IMR-90 (cell line): ENCODE measurements around the gene ENPP7. TPM values are rescaled to one million over a fixed set of nuclear protein-coding genes. Genes with fewer than 3 reads are reported as not detected.

Experiments used
- ATAC-seq: fragments of 200-7000 bp; cut with Tn5 transposase; 2 replicates; pipeline ENCODE4 v1.9.1; 2020; ENCODE audit warnings: low read depth, mild to moderate bottlenecking, moderate library complexity
- BruUV-seq: library from RNA; stranded (reverse); fragments of 400-500 nt; replicated peaks from 2 replicates; lab custom pipeline; 2021; lab: Mats Ljungman, UMichigan
- CTCF ChIA-PET: fragments of 300-600 bp; formaldehyde crosslinking; extraction: SDS; loops from one replicate; lab custom pipeline; 2021; ENCODE audit warnings: antibody characterized with exemption; lab: Yijun Ruan, JAX
- POLR2A ChIA-PET: fragments of 300-600 bp; sonication (Branson Sonifier 250); formaldehyde crosslinking; loops from one replicate; lab custom pipeline; 2022; ENCODE audit warnings: antibody characterized with exemption; ENCODE audit not compliant: unreplicated experiment; lab: Charles Lee
- DNase-seq: peaks from one replicate; pipeline ENCODE4 v3.0.0; 2013
- H2AFZ ChIP-seq: replicated peaks from 2 replicates; pipeline ENCODE3; 2013; ENCODE audit warnings: low read length, mild to moderate bottlenecking; ENCODE audit not compliant: poor library complexity
- H2AK5ac ChIP-seq: 2 replicates; pipeline ENCODE4 v1.6.1; 2013; ENCODE audit warnings: low read depth, low read length, inconsistent platforms
- H2AK9ac ChIP-seq: replicated peaks from 2 replicates; pipeline ENCODE3; 2013; ENCODE audit warnings: mild to moderate bottlenecking, low read depth, low read length, moderate library complexity; ENCODE audit not compliant: poor library complexity
- H2BK120ac ChIP-seq: 2 replicates; pipeline ENCODE4 v1.6.1; 2013; ENCODE audit warnings: low read depth, low read length, inconsistent platforms
- H2BK15ac ChIP-seq: 3 replicates; pipeline ENCODE4 v1.6.1; 2013; ENCODE audit warnings: low read depth, low read length, inconsistent platforms
- H2BK20ac ChIP-seq: 2 replicates; pipeline ENCODE4 v1.6.1; 2013; ENCODE audit warnings: low read depth, mild to moderate bottlenecking, inconsistent platforms, low read length, moderate library complexity
- H2BK5ac ChIP-seq: 2 replicates; pipeline ENCODE4 v1.6.1; 2013; ENCODE audit warnings: mild to moderate bottlenecking, low read depth, low read length, inconsistent platforms; ENCODE audit not compliant: poor library complexity, severe bottlenecking
- H3K14ac ChIP-seq: replicated peaks from 2 replicates; pipeline ENCODE4 v1.6.1; 2013; ENCODE audit warnings: low read depth, low read length, inconsistent platforms
- H3K18ac ChIP-seq: 2 replicates; pipeline ENCODE4 v1.6.1; 2013; ENCODE audit warnings: low read depth, low read length, control low read depth
- H3K23ac ChIP-seq: 2 replicates; pipeline ENCODE4 v1.6.1; 2013; ENCODE audit warnings: low read depth, low read length, inconsistent platforms
- H3K27ac ChIP-seq: 2 replicates; pipeline ENCODE4 v1.5.1; 2013; ENCODE audit warnings: mild to moderate bottlenecking, control low read depth, low read length; ENCODE audit not compliant: insufficient read depth
- H3K27me3 ChIP-seq: 2 replicates; pipeline ENCODE4 v1.6.1; 2013; ENCODE audit warnings: low read length; ENCODE audit not compliant: control insufficient read depth, insufficient read depth
- H3K36me3 ChIP-seq: 2 replicates; pipeline ENCODE4 v1.6.1; 2013; ENCODE audit warnings: low read length, mixed read lengths; ENCODE audit not compliant: control insufficient read depth, insufficient read depth
- H3K4ac ChIP-seq: 2 replicates; pipeline ENCODE4 v1.6.1; 2013; ENCODE audit warnings: low read depth, low read length, inconsistent platforms
- H3K4me1 ChIP-seq: 2 replicates; pipeline ENCODE4 v1.6.1; 2013; ENCODE audit warnings: low read length, mixed read lengths; ENCODE audit not compliant: control insufficient read depth, insufficient read depth
- H3K4me2 ChIP-seq: 2 replicates; pipeline ENCODE4 v1.6.1; 2013; ENCODE audit warnings: low read depth, mild to moderate bottlenecking, control low read depth, low read length, moderate library complexity
- H3K4me3 ChIP-seq: 2 replicates; pipeline ENCODE4 v1.5.1; 2013; ENCODE audit warnings: low read depth, mild to moderate bottlenecking, control low read depth, low read length, moderate library complexity; ENCODE audit not compliant: insufficient read depth
- H3K56ac ChIP-seq: 2 replicates; pipeline ENCODE4 v1.6.1; 2013; ENCODE audit warnings: low read length, inconsistent platforms; ENCODE audit not compliant: insufficient read depth; ENCODE audit errors: extremely low read depth
- H3K79me1 ChIP-seq, 2 experiments: 2 replicates each; pipeline ENCODE4 v1.6.1; 2013; ENCODE audit warnings: low read length in 2 of 2, inconsistent platforms in 1 of 2, low read depth in 1 of 2
- H3K9ac ChIP-seq: 2 replicates; pipeline ENCODE4 v1.6.1; 2013; ENCODE audit warnings: low read depth, low read length, control low read depth
- H3K9me1 ChIP-seq: 2 replicates; pipeline ENCODE4 v1.6.1; 2013; ENCODE audit warnings: low read length, inconsistent platforms; ENCODE audit not compliant: insufficient read depth
- H3K9me3 ChIP-seq: 2 replicates; pipeline ENCODE4 v1.6.1; 2013; ENCODE audit warnings: low read length; ENCODE audit not compliant: control insufficient read depth, insufficient read depth
- H4K20me1 ChIP-seq: 2 replicates; pipeline ENCODE4 v1.6.1; 2013; ENCODE audit warnings: low read length, inconsistent platforms; ENCODE audit not compliant: insufficient read depth
- H4K5ac ChIP-seq: 2 replicates; pipeline ENCODE4 v1.6.1; 2013; ENCODE audit warnings: mild to moderate bottlenecking, low read depth, low read length, control low read depth
- H4K8ac ChIP-seq, 2 experiments: 2 replicates each; pipeline ENCODE4 v1.6.1; 2013; ENCODE audit warnings: low read depth in 2 of 2, low read length in 2 of 2, control low read depth in 1 of 2, inconsistent platforms in 1 of 2
- H4K91ac ChIP-seq: 2 replicates; pipeline ENCODE4 v1.6.1; 2013; ENCODE audit warnings: low read depth, low read length, inconsistent platforms; ENCODE audit not compliant: insufficient read depth
- BHLHE40 ChIP-seq: fragments of 150-350 bp; IDR thresholded peaks from 2 replicates; pipeline ENCODE4 v1.6.1; 2016; ENCODE audit warnings: mild to moderate bottlenecking, low read depth, low read length
- CEBPB ChIP-seq: IDR thresholded peaks from 2 replicates; pipeline ENCODE4 v1.6.1; 2012; ENCODE audit warnings: low read depth, low read length, improper control_type of control experiment
- CHD1 ChIP-seq: IDR thresholded peaks from 2 replicates; pipeline ENCODE4 v1.6.1; 2012; ENCODE audit warnings: low read depth, low read length, improper control_type of control experiment
- CTCF ChIP-seq: conservative IDR thresholded peaks from 2 replicates; pipeline ENCODE4 v1.5.1; 2012; ENCODE audit warnings: mild to moderate bottlenecking, low read depth, low read length, improper control_type of control experiment
- ELK1 ChIP-seq: fragments of 150-350 bp; IDR thresholded peaks from 2 replicates; pipeline ENCODE4 v1.6.1; 2016; ENCODE audit warnings: low read depth, mild to moderate bottlenecking, low read length, moderate library complexity, borderline replicate concordance
- MAFK ChIP-seq: IDR thresholded peaks from 2 replicates; pipeline ENCODE4 v1.6.1; 2012; ENCODE audit warnings: low read depth, low read length, improper control_type of control experiment
- MAZ ChIP-seq: IDR thresholded peaks from 2 replicates; pipeline ENCODE4 v1.6.1; 2012; ENCODE audit warnings: low read depth, mild to moderate bottlenecking, low read length, improper control_type of control experiment, moderate library complexity, borderline replicate concordance
- MXI1 ChIP-seq: IDR thresholded peaks from 2 replicates; pipeline ENCODE4 v1.6.1; 2012; ENCODE audit warnings: low read depth, mild to moderate bottlenecking, low read length, moderate library complexity, borderline replicate concordance
- NFE2L2 ChIP-seq: fragments of 150-350 bp; IDR thresholded peaks from 2 replicates; pipeline ENCODE4 v1.6.1; 2016; ENCODE audit warnings: low read depth, mild to moderate bottlenecking, low read length
- POLR2A ChIP-seq: IDR thresholded peaks from 2 replicates; pipeline ENCODE4 v1.6.1; 2012; ENCODE audit warnings: mild to moderate bottlenecking, low read depth, low read length
- RAD21 ChIP-seq: IDR thresholded peaks from 2 replicates; pipeline ENCODE4 v1.6.1; 2012; ENCODE audit warnings: low read length, improper control_type of control experiment
- RCOR1 ChIP-seq: IDR thresholded peaks from 2 replicates; pipeline ENCODE4 v1.6.1; 2012; ENCODE audit warnings: mild to moderate bottlenecking, low read length, improper control_type of control experiment; ENCODE audit not compliant: insufficient replicate concordance
- RFX5 ChIP-seq: IDR thresholded peaks from 2 replicates; pipeline ENCODE4 v1.8.0; 2012; ENCODE audit warnings: low read depth, mild to moderate bottlenecking, low read length, moderate library complexity
- SMC3 ChIP-seq: fragments of 150-350 bp; IDR thresholded peaks from 2 replicates; pipeline ENCODE4 v1.6.1; 2016; ENCODE audit warnings: low read depth, mild to moderate bottlenecking, antibody characterized with exemption, low read length, moderate library complexity
- USF2 ChIP-seq: fragments of 150-350 bp; IDR thresholded peaks from 2 replicates; pipeline ENCODE4 v1.6.1; 2017; ENCODE audit warnings: mild to moderate bottlenecking, antibody characterized with exemption, low read length, low read depth
- WGBS, 2 experiments: methylation state at CpG; one replicate each; pipeline versions ENCODE4 v1.1.5 to v1.1.7; 2013; ENCODE audit warnings: missing lambda C conversion rate in 2 of 2; ENCODE audit not compliant: insufficient read length in 1 of 2; ENCODE audit errors: extremely low coverage in 2 of 2; 5-methylcytosine and 5-hydroxymethylcytosine counted together
- dilution Hi-C: fragments of 300-500 bp; cut with HindIII; formaldehyde crosslinking; loops from one replicate; pipeline ENCODE4 v1.14.3; 2018; ENCODE audit warnings: low sequenced_read_pairs; ENCODE audit not compliant: unreplicated experiment
- in situ Hi-C: fragments of 300-500 bp; cut with MboI; formaldehyde crosslinking; loops from 3 replicates; pipeline ENCODE4 v1.14.3; 2019; ENCODE audit warnings: low sequenced_read_pairs, inconsistent platforms, mixed read lengths
- intact Hi-C: fragments of 100-400 bp; cut with micrococcal nuclease; formaldehyde crosslinking; loops from 2 replicates; pipeline ENCODE4 v1.10.0; 2022
- polyA plus RNA-seq, 3 experiments: library from polyadenylated mRNA; depleted of rRNA; stranded (reverse); fragments of >200 nt; gene quantifications; 2 replicates each; pipeline ENCODE4 v1.2.3, GENCODE V29; 2012; ENCODE audit warnings: low replicate concordance in 1 of 3
- total RNA-seq: library from RNA; depleted of rRNA; stranded (reverse); fragments of >200 nt; gene quantifications from 2 replicates; pipeline ENCODE4 v1.2.3, GENCODE V29; 2012

The ENPP7 gene
- total and polyA plus RNA-seq, 2 of the 4 experiments (the other 2 are of a cell fraction) = not detected

GRCh38 chr17:79765708-79766107 is 35.0 kb downstream of the ENPP7 start:
- Histone ChIP-seq H3K79me1 (no peaks in the 10 kb centered on the region), H3K4me3 (no peak overlapping the region), H3K14ac (no peak overlapping the region), H3K4me1 (no peaks in the 10 kb centered on the region), H2BK20ac (no peak overlapping the region), H3K4me2 (no peak overlapping the region), H2AFZ (no peak overlapping the region), H4K5ac (no peak overlapping the region), H3K36me3 (no peaks in the 10 kb centered on the region), H2BK5ac (no peak overlapping the region), H4K8ac (no peak overlapping the region), H2AK5ac (no peak overlapping the region), H3K9me3 (no peaks in the 10 kb centered on the region), H4K20me1 (no peaks in the 10 kb centered on the region), H3K27ac (no peak overlapping the region), H2AK9ac (no peak overlapping the region), H3K9ac (no peak overlapping the region), H3K56ac (no peak overlapping the region), H3K27me3 (peaks cover 23% of the 10 kb centered on the region), H3K18ac (no peak overlapping the region), H2BK15ac (no peak overlapping the region), H3K9me1 (no peaks in the 10 kb centered on the region), H4K91ac (no peak overlapping the region), H2BK120ac (no peak overlapping the region), H3K4ac (no peak overlapping the region), H3K23ac (no peak overlapping the region)
- intact Hi-C loops (no loop called here), in situ Hi-C loops (no loop called here), dilution Hi-C loops (no loop called here)
- ATAC-seq (no peak), DNase-seq (no peak)
- ChIA-PET CTCF (interaction anchor here (0.7 kb wide), 1 partner anchor 162 kb away, joined by 6 read pairs; no protein-coding TSS in a partner anchor), POLR2A (no interaction called here)
- no CpG with 5 or more reads among the region's 3 CpGs for WGBS, 2 experiments
- BruUV-seq = no TSS peak
- TF ChIP-seq RFX5 = no peak
- no peak for TF ChIP-seq USF2
- TF ChIP-seq RCOR1 = no peak
- TF ChIP-seq MXI1 = no peak
- no peak for TF ChIP-seq CTCF
- no peak for TF ChIP-seq CHD1
- no peak for TF ChIP-seq CEBPB
- TF ChIP-seq ELK1 = no peak
- no peak for TF ChIP-seq MAFK
- no peak for TF ChIP-seq MAZ
- no peak for TF ChIP-seq BHLHE40
- TF ChIP-seq RAD21 = no peak
- TF ChIP-seq POLR2A = no peak
- TF ChIP-seq NFE2L2 = no peak
- TF ChIP-seq SMC3 = no peak
